ENCODE data around the gene DNAJC17.

DNA sequence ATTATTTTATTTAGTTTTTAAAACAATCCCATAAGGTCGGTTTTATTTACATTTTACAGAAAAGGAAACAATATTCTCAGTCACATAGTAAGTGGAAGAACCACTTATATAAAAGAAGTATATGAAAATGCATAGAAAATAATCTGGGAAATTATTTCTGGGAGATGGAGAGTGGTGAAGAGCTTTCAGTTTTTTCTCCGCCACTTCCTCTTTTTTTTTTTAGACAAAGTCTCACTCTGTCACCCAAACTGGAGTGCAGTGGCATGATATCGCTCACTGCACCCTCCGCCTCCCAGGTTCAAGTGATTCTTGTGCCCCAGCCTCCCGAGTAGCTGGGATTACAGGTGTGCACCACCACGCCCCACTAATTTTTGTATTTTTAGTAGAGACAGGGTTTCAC, 91.1 kb downstream of the DNAJC17 start:
- TF ChIP-seq, protein P1, sequence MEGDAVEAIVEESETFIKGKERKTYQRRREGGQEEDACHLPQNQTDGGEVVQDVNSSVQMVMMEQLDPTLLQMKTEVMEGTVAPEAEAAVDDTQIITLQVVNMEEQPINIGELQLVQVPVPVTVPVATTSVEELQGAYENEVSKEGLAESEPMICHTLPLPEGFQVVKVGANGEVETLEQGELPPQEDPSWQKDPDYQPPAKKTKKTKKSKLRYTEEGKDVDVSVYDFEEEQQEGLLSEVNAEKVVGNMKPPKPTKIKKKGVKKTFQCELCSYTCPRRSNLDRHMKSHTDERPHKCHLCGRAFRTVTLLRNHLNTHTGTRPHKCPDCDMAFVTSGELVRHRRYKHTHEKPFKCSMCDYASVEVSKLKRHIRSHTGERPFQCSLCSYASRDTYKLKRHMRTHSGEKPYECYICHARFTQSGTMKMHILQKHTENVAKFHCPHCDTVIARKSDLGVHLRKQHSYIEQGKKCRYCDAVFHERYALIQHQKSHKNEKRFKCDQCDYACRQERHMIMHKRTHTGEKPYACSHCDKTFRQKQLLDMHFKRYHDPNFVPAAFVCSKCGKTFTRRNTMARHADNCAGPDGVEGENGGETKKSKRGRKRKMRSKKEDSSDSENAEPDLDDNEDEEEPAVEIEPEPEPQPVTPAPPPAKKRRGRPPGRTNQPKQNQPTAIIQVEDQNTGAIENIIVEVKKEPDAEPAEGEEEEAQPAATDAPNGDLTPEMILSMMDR (conservative IDR thresholded peaks at IDR 0.05; ENCODE audit: low read depth, low read length): no peak
- TF ChIP-seq EZH2 (IDR thresholded peaks at IDR 0.05; ENCODE audit: borderline replicate concordance, low read depth, low read length, poor library complexity, severe bottlenecking): no peak

Measured in A673 (cell line).